ENCODE results near the gene PNN. TPM values are rescaled to one million over a fixed set of nuclear protein-coding genes. Genes with fewer than 3 reads are reported as not detected.
"Not testable (repeated sequence)": the region's sequence is repeated elsewhere in the genome, so short reads cannot be mapped to it uniquely, and the experiment has no call there.

PNN gene
- total RNA-seq, 1 donor from 2014 or later = 30.1 TPM

DNA sequence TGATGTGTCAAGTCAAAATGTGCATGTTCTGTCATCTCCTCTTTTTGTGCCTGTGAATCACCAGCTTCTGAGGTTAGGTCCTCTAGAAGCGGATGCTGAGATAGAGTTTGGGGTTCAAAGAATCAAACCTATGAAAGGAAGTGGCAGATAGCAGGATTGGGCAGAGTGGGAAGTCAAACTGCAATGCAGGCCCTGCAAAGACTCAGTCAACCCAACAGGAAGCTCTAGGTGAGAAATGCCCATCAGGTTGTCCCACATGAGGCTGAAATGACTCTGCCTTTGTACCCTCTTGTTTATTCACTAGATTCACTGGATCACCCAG is 54.1 kb downstream of the PNN start:
- no peak overlapping the region for H3K4me3 ChIP-seq
- no peaks in the 10 kb centered on the region for H3K9me3 ChIP-seq (replicated peaks)
- no peak overlapping the region for H3K27ac ChIP-seq (replicated peaks)
- no peak for DNase-seq
- H3K36me3 ChIP-seq = no peaks in the 10 kb centered on the region
- TF ChIP-seq, protein P1, sequence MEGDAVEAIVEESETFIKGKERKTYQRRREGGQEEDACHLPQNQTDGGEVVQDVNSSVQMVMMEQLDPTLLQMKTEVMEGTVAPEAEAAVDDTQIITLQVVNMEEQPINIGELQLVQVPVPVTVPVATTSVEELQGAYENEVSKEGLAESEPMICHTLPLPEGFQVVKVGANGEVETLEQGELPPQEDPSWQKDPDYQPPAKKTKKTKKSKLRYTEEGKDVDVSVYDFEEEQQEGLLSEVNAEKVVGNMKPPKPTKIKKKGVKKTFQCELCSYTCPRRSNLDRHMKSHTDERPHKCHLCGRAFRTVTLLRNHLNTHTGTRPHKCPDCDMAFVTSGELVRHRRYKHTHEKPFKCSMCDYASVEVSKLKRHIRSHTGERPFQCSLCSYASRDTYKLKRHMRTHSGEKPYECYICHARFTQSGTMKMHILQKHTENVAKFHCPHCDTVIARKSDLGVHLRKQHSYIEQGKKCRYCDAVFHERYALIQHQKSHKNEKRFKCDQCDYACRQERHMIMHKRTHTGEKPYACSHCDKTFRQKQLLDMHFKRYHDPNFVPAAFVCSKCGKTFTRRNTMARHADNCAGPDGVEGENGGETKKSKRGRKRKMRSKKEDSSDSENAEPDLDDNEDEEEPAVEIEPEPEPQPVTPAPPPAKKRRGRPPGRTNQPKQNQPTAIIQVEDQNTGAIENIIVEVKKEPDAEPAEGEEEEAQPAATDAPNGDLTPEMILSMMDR (IDR thresholded peaks at IDR 0.05; ENCODE audit: borderline replicate concordance) = no peak
- intact Hi-C loops (cut with micrococcal nuclease) = no loop called here
- no peaks in the 10 kb centered on the region for H3K4me1 ChIP-seq
- no peaks in the 10 kb centered on the region for H3K27me3 ChIP-seq (ENCODE audit: low read depth)

DNA sequence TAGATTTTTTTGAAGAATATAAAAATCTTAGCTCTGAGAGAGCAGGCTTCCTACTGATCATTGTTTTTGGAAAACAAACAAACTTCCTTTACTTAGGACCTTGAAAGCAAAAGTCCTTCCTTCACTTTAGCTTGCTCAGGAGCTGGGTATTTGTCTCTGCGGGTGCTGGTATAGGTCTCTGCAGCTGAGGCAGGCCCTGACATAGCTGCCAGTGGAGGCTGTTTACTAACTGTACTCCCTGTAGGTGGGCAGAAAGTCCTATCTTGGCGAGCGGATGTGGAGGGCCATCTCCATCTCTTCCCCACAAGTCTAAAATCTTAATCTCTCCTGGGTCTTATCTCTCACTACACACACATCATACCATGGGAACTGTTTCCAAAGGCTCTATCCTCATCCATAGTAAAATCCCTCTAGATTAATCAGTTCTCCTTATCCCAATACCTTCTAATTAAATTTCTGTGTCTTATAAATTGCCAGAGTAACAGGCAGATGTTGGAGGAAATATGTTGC is 54.6 kb downstream of the PNN start:
- H3K27ac ChIP-seq (replicated peaks) = no peak overlapping the region
- H3K9me3 ChIP-seq (replicated peaks) = no peaks in the 10 kb centered on the region
- intact Hi-C loops (cut with micrococcal nuclease) = no loop called here
- TF ChIP-seq, protein P1 (IDR thresholded peaks at IDR 0.05; ENCODE audit: borderline replicate concordance) = no peak
- H3K36me3 ChIP-seq = no peaks in the 10 kb centered on the region
- DNase-seq = no peak
- no peaks in the 10 kb centered on the region for H3K27me3 ChIP-seq (ENCODE audit: low read depth)
- no peaks in the 10 kb centered on the region for H3K4me1 ChIP-seq
- H3K4me3 ChIP-seq = no peak overlapping the region

- H3K4me1 ChIP-seq = no peaks in the 10 kb centered on the region
- H3K36me3 ChIP-seq = no peaks in the 10 kb centered on the region
- no peak overlapping the region for H3K27ac ChIP-seq (replicated peaks)
- H3K9me3 ChIP-seq (replicated peaks) = no peaks in the 10 kb centered on the region
- no peak for DNase-seq
- TF ChIP-seq, protein P1 (IDR thresholded peaks at IDR 0.05; ENCODE audit: borderline replicate concordance) = no peak
- H3K4me3 ChIP-seq = no peak overlapping the region
- intact Hi-C loops (cut with micrococcal nuclease) = no loop called here
- H3K27me3 ChIP-seq (ENCODE audit: low read depth) = no peaks in the 10 kb centered on the region
Measured at GRCh38 chr14:39230416-39231035, 55.5 kb downstream of the PNN start.

DNA sequence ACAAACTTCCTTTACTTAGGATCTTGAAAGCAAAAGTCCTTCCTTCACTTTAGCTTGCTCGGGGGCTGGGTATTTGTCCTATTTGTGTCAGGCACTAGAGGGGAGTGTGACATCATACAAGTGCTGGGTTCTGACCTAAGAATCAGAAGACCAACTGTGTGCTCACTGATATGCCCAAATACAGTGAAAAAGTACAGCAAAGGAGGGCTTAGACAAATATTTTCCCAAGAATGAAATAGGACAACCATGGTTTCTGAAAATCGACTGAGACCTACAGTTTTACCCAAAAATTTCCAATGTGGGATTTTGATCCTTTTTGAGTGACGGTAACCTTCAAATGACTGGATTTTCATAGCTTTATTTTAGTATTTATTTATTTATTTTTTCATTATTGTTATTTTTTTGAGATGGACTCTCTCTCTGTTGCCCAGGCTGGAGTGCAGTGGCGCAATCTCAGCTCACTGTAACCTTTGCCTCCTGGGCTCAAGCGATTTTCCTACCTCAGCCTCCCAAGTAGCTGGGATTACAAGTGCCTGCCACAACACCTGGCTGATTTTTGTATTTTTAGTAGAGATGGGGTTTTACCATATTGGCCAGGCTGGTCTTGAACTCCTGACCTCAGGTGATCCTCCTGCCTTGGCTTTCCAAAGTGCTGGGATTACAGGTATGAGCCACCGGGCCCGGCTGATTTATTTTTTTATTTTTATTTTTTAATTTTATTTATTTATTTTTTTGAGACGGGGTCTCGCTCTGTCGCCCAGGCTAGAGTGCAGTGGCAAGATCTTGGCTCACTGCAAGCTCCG is 56.9 kb downstream of the PNN start:
- H3K27ac ChIP-seq (replicated peaks); H3K27me3 ChIP-seq (ENCODE audit: low read depth); H3K4me1 ChIP-seq; DNase-seq; H3K4me3 ChIP-seq; H3K9me3 ChIP-seq (replicated peaks); H3K36me3 ChIP-seq; intact Hi-C loops (cut with micrococcal nuclease): not testable (repeated sequence)
- TF ChIP-seq, protein P1 (IDR thresholded peaks at IDR 0.05; ENCODE audit: borderline replicate concordance) = peak; percentile 49

Other genes with a start within 250 kb of the PNN start
- gene SEC23A, start 72.0 kb upstream of the PNN start, total RNA-seq = 75.0 TPM
- 6.5 TPM for gene GEMIN2, start 60.9 kb upstream of the PNN start, total RNA-seq
- 25.8 TPM for gene TRAPPC6B, start 4.9 kb upstream of the PNN start, total RNA-seq
- gene MIA2, start 58.7 kb downstream of the PNN start, total RNA-seq = 24.7 TPM